ENCODE measurements around the gene MEGF8.

GRCh38 chr19:42412661-42413076, 87.2 kb downstream of the MEGF8 start:
- TF ChIP-seq CTCF (IDR thresholded peaks at IDR 0.05; ENCODE audit: low read depth, low read length, missing input control) = no peak
- no peak for TF ChIP-seq REST (IDR thresholded peaks at IDR 0.05)

Data from liver (tissue), 2 donors.